Vagina (tissue), 2 donors: ENCODE results near the gene RAB11FIP3.

Experiments
- POLR2A ChIP-seq, 2 donors: fragments of 450-650 bp; IDR thresholded peaks; one replicate each; pipeline ENCODE4 v1.6.1; 2017; ENCODE audit warnings: antibody characterized with exemption in 2 of 2, mild to moderate bottlenecking in 2 of 2, moderate library complexity in 2 of 2
- TF ChIP-seq, protein P1 (sequence below), 3 experiments: fragments of 450-650 bp in 2 of 3; fragments of 200-600 bp in 1 of 3; sonication (generic) in 1 of 3; IDR thresholded peaks; one replicate each; pipeline ENCODE4 v1.5.1; 2017 to 2019; ENCODE audit warnings: antibody characterized with exemption in 3 of 3, mild to moderate bottlenecking in 2 of 3, moderate library complexity in 2 of 3

DNA sequence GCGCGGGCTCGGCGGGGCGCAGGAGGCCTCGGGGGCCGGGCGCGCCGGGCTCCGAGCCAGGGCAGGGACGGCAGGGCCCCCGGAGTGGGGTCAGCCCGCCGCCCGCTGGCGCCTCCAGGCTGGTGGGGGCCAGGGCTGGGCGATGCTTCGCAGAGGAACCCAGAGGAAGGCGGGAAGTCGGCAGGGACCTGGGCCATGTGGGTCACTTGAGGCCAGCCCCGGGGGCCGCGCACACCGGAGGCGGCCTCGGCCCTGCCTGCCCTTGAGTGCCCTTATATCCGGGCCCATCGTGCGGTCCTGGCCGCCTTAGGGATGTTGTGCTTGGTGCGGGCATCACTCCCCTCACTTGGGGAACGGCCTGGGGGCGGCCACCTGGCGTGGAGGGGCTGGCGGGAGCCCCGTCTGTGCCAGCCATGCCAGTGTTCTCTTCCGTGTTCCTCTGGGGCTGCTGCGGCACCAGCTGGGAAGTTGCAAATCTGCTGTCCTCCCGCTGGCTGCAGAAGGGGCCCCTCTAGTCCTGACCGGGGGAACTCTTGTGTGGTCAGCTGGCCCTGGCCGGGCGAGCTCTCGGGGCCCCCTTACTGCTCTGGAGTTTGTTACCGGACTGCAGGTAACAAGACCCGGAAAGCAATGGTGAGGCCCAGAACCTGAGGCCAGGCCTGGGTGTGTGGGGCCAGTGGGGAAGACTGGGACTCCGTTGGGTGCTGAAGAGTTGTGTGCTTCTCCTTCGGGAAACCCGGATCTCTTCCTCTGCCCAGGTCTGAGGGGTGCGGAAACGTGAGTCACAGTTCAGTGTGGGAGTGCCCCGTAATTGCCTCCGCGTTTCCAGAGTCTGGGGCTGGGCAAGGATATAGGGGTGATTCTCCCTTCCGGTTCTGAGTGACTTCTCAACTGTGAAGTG lies 102.9 kb downstream of the RAB11FIP3 start:
- TF ChIP-seq POLR2A (IDR thresholded peaks at IDR 0.05): no peak
- TF ChIP-seq, protein P1, sequence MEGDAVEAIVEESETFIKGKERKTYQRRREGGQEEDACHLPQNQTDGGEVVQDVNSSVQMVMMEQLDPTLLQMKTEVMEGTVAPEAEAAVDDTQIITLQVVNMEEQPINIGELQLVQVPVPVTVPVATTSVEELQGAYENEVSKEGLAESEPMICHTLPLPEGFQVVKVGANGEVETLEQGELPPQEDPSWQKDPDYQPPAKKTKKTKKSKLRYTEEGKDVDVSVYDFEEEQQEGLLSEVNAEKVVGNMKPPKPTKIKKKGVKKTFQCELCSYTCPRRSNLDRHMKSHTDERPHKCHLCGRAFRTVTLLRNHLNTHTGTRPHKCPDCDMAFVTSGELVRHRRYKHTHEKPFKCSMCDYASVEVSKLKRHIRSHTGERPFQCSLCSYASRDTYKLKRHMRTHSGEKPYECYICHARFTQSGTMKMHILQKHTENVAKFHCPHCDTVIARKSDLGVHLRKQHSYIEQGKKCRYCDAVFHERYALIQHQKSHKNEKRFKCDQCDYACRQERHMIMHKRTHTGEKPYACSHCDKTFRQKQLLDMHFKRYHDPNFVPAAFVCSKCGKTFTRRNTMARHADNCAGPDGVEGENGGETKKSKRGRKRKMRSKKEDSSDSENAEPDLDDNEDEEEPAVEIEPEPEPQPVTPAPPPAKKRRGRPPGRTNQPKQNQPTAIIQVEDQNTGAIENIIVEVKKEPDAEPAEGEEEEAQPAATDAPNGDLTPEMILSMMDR (IDR thresholded peaks at IDR 0.05): no peak
